Measurements from ENCODE around the gene PCDHB2.
"Not testable (repeated sequence)": the region's sequence is repeated elsewhere in the genome, so short reads cannot be mapped to it uniquely, and the experiment has no call there.

PCDHB2 gene

DNA sequence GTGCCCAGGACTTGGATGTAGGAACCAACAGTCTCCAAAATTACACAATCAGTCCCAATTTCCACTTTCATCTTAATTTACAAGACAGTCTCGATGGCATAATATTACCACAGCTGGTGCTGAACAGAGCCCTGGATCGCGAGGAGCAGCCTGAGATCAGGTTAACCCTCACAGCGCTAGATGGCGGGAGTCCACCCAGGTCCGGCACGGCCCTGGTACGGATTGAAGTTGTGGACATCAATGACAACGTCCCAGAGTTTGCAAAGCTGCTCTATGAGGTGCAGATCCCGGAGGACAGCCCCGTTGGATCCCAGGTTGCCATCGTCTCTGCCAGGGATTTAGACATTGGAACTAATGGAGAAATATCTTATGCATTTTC is 837 bp downstream of the PCDHB2 start:
- H3K4me1 ChIP-seq (ENCODE audit: insufficient read depth, low read length, poor library complexity, severe bottlenecking): no peaks in the 10 kb centered on the region
- H3F3A ChIP-seq (ENCODE audit: low read depth): no peaks in the 10 kb centered on the region
- no peaks in the 10 kb centered on the region for H4K20me1 ChIP-seq (ENCODE audit: insufficient read depth, low read length, poor library complexity, severe bottlenecking)
- no peak overlapping the region for H3K9ac ChIP-seq (ENCODE audit: low read depth, low read length, poor library complexity, severe bottlenecking)
- H3K9me3 ChIP-seq (ENCODE audit: insufficient read depth, low read depth, low read length): no peaks in the 10 kb centered on the region; the same call in 1 of the 2 replicates
- no peak overlapping the region for H3K4me3 ChIP-seq (ENCODE audit: low read length, poor library complexity, severe bottlenecking)
- H3K27me3 ChIP-seq (ENCODE audit: insufficient read depth, low read length, poor library complexity, severe bottlenecking): no peaks in the 10 kb centered on the region
- TF ChIP-seq, protein P1, sequence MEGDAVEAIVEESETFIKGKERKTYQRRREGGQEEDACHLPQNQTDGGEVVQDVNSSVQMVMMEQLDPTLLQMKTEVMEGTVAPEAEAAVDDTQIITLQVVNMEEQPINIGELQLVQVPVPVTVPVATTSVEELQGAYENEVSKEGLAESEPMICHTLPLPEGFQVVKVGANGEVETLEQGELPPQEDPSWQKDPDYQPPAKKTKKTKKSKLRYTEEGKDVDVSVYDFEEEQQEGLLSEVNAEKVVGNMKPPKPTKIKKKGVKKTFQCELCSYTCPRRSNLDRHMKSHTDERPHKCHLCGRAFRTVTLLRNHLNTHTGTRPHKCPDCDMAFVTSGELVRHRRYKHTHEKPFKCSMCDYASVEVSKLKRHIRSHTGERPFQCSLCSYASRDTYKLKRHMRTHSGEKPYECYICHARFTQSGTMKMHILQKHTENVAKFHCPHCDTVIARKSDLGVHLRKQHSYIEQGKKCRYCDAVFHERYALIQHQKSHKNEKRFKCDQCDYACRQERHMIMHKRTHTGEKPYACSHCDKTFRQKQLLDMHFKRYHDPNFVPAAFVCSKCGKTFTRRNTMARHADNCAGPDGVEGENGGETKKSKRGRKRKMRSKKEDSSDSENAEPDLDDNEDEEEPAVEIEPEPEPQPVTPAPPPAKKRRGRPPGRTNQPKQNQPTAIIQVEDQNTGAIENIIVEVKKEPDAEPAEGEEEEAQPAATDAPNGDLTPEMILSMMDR (conservative IDR thresholded peaks at IDR 0.05; ENCODE audit: low read length): no peak
- no peak for TF ChIP-seq EZH2phosphoT487 (IDR thresholded peaks at IDR 0.05; ENCODE audit: borderline replicate concordance)
- no peaks in the 10 kb centered on the region for H3K9me2 ChIP-seq (replicated peaks; ENCODE audit: low read depth, low read length)
- no peak overlapping the region for H3K4me2 ChIP-seq (ENCODE audit: low read depth, low read length, poor library complexity, severe bottlenecking)
- no peaks in the 10 kb centered on the region for H3K79me2 ChIP-seq (ENCODE audit: insufficient read depth, low read length)
- H2AFZ ChIP-seq (ENCODE audit: low read length): no peak overlapping the region
- H3K36me3 ChIP-seq (ENCODE audit: insufficient read depth, low read length): no peaks in the 10 kb centered on the region

DNA sequence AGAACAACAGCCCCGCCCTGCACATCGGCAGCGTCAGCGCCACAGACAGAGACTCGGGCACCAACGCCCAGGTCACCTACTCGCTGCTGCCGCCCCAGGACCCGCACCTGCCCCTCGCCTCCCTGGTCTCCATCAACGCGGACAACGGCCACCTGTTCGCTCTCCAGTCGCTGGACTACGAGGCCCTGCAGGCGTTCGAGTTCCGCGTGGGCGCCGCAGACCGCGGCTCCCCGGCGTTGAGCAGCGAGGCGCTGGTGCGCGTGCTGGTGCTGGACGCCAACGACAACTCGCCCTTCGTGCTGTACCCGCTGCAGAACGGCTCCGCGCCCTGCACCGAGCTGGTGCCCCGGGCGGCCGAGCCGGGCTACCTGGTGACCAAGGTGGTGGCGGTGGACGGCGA is 1.8 kb downstream of the PCDHB2 start:
- not testable (repeated sequence) for H2AFZ ChIP-seq (ENCODE audit: low read length); H3K4me2 ChIP-seq (ENCODE audit: low read depth, low read length, poor library complexity, severe bottlenecking); H3F3A ChIP-seq (ENCODE audit: low read depth); H3K79me2 ChIP-seq (ENCODE audit: insufficient read depth, low read length); H3K27me3 ChIP-seq (ENCODE audit: insufficient read depth, low read length, poor library complexity, severe bottlenecking); H3K36me3 ChIP-seq (ENCODE audit: insufficient read depth, low read length); H3K9me3 ChIP-seq (ENCODE audit: insufficient read depth, low read depth, low read length); H3K9me2 ChIP-seq (replicated peaks; ENCODE audit: low read depth, low read length); H4K20me1 ChIP-seq (ENCODE audit: insufficient read depth, low read length, poor library complexity, severe bottlenecking); H3K4me1 ChIP-seq (ENCODE audit: insufficient read depth, low read length, poor library complexity, severe bottlenecking); H3K9ac ChIP-seq (ENCODE audit: low read depth, low read length, poor library complexity, severe bottlenecking); H3K4me3 ChIP-seq (ENCODE audit: low read length, poor library complexity, severe bottlenecking)

DNA sequence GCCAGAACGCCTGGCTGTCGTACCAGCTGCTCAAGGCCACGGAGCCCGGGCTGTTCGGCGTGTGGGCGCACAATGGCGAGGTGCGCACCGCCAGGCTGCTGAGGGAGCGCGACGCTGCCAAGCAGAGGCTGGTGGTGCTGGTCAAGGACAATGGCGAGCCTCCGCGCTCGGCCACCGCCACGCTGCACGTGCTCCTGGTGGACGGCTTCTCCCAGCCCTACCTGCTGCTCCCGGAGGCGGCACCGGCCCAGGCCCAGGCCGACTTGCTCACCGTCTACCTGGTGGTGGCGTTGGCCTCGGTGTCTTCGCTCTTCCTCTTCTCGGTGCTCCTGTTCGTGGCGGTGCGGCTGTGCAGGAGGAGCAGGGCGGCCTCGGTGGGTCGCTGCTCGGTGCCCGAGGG is 2.2 kb downstream of the PCDHB2 start:
- not testable (repeated sequence) for H3K36me3 ChIP-seq (ENCODE audit: insufficient read depth, low read length); H3K4me2 ChIP-seq (ENCODE audit: low read depth, low read length, poor library complexity, severe bottlenecking); H3K27me3 ChIP-seq (ENCODE audit: insufficient read depth, low read length, poor library complexity, severe bottlenecking); H3K4me3 ChIP-seq (ENCODE audit: low read length, poor library complexity, severe bottlenecking); H3K9me2 ChIP-seq (replicated peaks; ENCODE audit: low read depth, low read length); H3K79me2 ChIP-seq (ENCODE audit: insufficient read depth, low read length); H4K20me1 ChIP-seq (ENCODE audit: insufficient read depth, low read length, poor library complexity, severe bottlenecking); H3F3A ChIP-seq (ENCODE audit: low read depth); H3K9ac ChIP-seq (ENCODE audit: low read depth, low read length, poor library complexity, severe bottlenecking); H2AFZ ChIP-seq (ENCODE audit: low read length); H3K9me3 ChIP-seq (ENCODE audit: insufficient read depth, low read depth, low read length); H3K4me1 ChIP-seq (ENCODE audit: insufficient read depth, low read length, poor library complexity, severe bottlenecking)

DNA sequence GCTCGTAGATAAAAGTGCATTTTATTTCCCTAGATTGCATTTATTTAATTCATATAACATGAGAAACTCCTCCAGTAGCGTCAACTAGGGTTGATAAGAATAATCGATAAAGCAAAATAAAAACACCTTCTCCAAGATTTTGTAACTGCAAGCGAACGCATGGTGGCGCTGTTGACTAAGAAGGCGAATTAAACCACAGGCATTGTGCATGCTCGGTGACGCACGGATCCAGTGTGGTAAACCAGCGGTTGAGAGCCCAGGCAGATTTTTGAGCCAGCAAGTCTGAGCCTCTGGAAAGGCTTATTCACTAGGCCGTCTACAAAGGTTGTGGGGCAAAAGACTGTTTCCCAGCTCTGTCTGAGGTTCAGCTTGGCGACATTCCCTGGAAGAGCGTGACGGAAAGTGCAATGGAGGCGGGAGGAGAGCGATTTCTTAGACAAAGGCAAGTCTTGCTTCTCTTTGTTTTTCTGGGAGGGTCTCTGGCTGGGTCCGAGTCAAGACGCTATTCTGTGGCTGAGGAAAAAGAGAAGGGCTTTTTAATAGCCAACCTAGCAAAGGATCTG is 5.9 kb downstream of the PCDHB2 start, which contains the start of gene PCDHB3:
Gene PCDHB3 (plus strand): TSS at position 231 of the 563 bp plus-strand sequence. CDS start 177 bp downstream, at position 408.
- H3K36me3 ChIP-seq (ENCODE audit: insufficient read depth, low read length): no peaks in the 10 kb centered on the region
- no peak within 1 kb of the TSS for H3K4me2 ChIP-seq (ENCODE audit: low read depth, low read length, poor library complexity, severe bottlenecking)
- no peaks in the 10 kb centered on the region for H3K27me3 ChIP-seq (ENCODE audit: insufficient read depth, low read length, poor library complexity, severe bottlenecking)
- no peaks in the 10 kb centered on the region for H3F3A ChIP-seq (ENCODE audit: low read depth)
- TF ChIP-seq EZH2phosphoT487 (IDR thresholded peaks at IDR 0.05; ENCODE audit: borderline replicate concordance): no peak
- TF ChIP-seq, protein P1 (conservative IDR thresholded peaks at IDR 0.05; ENCODE audit: low read length): peak; percentile 27; the same call in 1 of the 2 replicates
- no peaks in the 10 kb centered on the region for H3K4me1 ChIP-seq (ENCODE audit: insufficient read depth, low read length, poor library complexity, severe bottlenecking)
- H3K4me3 ChIP-seq (ENCODE audit: low read length, poor library complexity, severe bottlenecking): no peak within 1 kb of the TSS
- H4K20me1 ChIP-seq (ENCODE audit: insufficient read depth, low read length, poor library complexity, severe bottlenecking): no peaks in the 10 kb centered on the region
- H3K9me3 ChIP-seq (ENCODE audit: insufficient read depth, low read depth, low read length): no peaks in the 10 kb centered on the region; the same call in 1 of the 2 replicates
- no peaks in the 10 kb centered on the region for H3K9me2 ChIP-seq (replicated peaks; ENCODE audit: low read depth, low read length)
- H3K9ac ChIP-seq (ENCODE audit: low read depth, low read length, poor library complexity, severe bottlenecking): no peak within 1 kb of the TSS
- no peak within 1 kb of the TSS for H2AFZ ChIP-seq (ENCODE audit: low read length)
- no peaks in the 10 kb centered on the region for H3K79me2 ChIP-seq (ENCODE audit: insufficient read depth, low read length)
